Left forelimb (tissue), 1 donor: ENCODE measurements around the gene LRRC4C.

ENCODE experiments used
- DNase-seq: peaks from one replicate; pipeline ENCODE4 v3.0.0-alpha.2; 2018; ENCODE audit warnings: low spot score

LRRC4C gene

DNA sequence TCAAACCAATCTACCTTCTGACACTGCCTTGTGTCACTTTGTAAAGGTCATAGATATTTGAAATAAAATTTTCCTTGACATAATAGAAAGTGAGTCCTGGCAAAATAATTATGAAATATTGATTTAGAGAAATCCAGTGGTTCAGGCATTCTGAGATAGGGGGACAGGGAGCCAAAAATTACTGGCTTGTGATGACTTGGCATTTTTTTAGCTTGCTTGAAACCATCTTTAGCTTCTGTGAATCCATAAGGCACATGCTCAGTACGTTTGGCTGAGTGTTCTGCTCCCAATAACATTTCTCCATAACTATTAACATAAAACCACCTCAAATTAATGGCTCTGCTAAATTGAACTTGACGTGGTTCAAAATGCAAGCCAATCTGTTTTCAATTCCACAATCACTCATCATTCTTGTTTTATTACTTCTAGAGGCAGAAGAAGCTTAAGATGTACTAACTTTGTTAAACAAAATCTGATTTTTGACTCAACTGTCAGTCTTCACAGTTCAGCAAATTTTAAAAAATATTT lies 209.0 kb downstream of the LRRC4C start:
- no peak for DNase-seq

DNA sequence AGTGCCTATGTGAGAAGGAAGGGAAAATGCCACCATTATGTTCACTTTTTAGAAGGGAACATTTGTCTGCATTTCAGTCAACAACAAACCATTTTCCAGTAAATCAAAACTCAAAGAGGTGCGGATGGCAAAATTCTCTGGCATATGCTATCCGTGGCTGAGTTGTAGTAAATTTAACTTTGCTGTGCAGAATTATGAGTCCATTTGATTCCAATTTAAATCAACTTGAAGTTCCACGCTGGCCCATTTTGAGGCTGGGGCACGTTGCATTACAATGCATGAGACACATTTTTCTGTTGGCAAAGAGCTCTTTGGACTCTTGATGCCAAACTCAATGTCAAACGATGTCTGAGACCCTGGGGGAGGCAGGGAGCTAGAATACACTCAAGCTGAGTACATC lies 211.8 kb downstream of the LRRC4C start:
- no peak for DNase-seq

GRCh38 chr11:41246399-41246745 lies 213.1 kb downstream of the LRRC4C start:
- no peak for DNase-seq

DNA sequence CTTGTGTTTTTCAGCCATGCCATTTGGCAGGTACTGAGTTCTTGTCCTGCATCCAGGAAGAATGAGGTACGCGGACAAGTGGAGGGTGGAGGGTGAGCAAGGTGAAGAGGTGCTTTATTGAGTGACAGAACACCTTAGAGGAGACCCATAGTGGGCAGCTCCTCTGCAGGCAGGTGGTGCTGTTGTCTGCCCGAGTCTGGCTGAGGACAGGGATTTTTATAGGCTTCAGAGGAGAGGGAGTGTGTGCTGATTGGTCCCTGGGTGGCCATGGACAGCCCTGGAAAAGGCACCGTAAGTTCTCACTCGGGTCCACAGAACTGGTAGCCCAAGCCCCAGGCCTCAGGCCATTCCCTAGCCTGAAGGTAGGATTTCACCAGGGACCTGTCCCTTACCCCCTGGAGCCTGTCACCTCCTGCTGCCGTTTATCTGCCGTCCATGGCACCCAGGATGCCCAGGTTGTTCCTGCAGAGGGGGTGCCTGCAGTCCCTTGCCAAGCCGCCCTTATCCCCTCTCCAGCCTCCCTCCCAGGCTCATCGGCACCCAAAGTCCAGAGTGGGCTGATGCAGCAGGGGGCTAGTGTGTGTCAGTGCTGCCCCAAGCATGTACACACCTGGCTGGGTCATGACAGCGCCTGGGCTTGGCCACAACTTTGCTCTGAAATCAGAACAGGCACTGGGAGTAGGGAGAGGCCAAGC lies 213.6 kb downstream of the LRRC4C start:
- DNase-seq = no peak

DNA sequence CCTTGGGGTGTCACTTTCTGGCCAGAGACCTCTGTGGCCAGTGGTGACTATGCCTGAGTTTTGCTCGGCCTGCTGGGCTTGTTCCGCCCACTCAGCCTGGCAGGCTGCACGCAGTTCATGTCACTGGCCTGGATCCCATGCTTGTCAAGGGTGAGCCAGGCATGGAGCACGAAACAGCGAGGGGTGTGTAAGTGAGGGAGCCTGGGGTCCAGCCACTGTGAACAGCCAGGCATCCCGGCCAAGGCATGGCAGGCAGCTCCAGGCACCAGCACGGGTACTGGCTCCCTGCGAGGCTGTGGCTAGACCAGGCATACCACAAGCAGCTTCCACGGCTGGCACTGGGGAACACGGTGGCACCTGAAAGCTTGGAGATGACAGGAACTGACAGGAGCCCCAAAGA lies 214.3 kb downstream of the LRRC4C start:
- DNase-seq = no peak

- DNase-seq = no peak
Observed at GRCh38 chr11:41237382-41237781, 222.1 kb downstream of the LRRC4C start.

DNA sequence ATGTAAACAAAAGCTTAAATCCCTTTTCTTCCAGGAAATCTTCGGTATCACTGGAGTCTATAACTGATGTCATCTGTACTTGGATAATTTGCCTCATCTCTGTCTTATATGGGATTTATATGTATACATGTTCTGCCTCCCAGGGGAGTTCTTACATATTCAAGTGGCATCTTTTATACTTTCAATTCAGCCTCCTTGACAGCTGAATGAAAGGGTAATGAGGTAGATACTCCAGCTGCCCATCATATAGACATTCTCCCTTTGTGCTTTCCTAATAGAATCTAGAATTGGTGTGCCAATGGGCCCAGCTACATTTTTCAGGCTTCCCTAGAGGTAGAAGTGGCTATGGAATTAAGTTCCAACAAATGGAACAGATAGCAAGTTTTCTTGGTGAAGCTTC lies 223.8 kb downstream of the LRRC4C start:
- no peak for DNase-seq

DNA sequence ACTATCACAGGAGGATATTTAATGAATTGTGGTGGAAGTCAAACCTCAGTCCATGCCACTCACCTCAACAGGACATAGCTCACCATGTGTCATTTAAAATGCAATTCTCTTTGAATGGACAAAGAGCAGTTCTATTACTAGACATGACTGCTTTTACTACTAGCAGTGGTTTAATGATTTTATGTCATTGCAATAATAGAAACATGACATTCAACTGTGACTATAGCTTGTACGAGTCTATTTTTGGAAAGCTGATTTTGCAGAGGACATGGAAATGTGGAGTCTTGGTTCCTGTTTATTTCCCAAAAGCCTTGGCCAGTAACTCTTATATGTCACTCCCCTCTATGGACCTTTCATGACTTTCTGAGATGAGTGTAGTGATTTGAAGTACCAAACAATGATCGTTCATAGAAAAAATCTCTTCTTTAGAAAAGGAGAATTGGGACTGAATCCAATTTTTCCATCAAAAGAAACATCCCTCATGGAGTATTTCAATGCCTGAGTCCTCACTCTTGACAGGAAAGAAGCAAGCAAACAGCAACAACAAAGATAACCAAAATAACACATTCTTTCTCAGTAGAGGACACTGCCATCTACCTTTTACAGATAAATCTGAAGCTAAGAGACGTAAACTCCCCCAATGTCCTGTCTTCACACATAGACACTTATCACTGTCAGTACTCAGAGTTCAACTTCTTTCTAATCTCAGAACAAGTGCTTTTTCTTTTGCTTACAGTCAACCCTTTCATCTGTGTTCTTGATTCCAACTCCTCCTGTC lies 233.4 kb downstream of the LRRC4C start:
- no peak for DNase-seq

GRCh38 chr11:41222236-41222635 lies 237.2 kb downstream of the LRRC4C start:
- no peak for DNase-seq

- DNase-seq = no peak
Observed at GRCh38 chr11:41206388-41206787, 253.1 kb downstream of the LRRC4C start.

- DNase-seq = no peak
Observed at GRCh38 chr11:41201156-41201555, 258.3 kb downstream of the LRRC4C start.

GRCh38 chr11:41190437-41191082 lies 268.9 kb downstream of the LRRC4C start:
- DNase-seq = no peak

DNA sequence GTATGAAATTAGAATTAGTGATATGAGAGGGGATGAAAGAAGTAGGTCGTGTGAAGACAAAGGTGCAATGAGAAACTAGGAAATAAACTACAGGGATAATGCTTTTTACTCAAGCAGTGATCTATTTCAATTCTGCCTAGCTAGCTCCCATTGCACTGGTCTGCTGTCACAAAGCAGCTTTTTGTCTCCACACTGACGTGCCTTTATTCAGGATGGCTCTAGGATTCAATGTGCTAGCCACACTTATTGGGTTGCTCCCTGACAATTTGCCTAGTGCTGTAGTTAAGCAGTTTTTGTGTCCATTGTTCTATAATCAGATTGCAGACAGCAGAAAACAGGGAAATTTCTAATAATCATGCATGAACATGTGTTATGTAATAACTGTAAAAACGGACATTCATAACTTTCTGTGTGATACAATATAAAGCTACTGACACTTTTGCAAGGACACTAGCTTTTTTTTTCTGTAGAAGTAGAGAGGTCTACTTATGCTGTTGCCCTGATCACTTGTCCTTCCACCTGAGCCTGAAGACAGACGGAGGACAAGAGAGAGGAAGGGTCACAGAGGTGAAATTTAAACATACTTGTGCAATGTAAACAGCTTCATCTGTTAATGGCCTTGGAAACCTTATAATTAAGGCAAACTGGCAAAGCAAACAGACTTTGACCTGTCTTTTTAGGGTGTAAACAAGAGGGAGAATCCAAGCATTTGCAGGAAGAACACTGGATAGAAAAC lies 269.6 kb downstream of the LRRC4C start:
- no peak for DNase-seq

GRCh38 chr11:41177791-41178190 lies 281.7 kb downstream of the LRRC4C start:
- no peak for DNase-seq

DNA sequence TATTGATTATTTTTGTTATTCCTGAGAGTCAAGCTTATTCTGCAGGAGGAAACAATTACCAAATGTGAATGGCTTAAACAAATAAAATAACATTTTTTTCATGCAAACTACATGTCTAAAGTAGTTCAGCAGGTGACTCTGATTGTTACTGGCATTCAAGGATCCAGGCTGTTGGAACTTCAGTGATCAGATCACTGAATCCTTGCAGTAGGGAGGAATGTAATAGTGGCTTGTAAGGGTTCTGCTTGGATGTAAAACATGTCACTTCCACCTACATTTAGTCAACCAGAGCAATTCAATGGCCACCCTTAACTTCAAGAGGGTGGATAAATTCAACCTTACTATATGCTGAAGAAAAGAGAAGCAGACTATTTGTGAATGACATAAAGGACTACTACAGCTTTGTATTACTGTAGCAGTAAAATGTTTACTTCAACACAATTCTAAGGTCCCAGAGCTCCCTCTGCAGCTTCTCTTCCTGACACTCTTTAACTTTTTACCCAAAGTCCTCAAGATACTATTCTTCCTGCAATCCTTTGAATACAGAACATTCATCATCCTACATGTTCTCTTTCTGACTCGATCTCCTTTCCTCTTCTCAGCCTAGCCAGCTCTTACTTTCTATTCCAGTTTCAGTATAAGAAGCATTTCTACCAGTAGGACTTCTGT lies 284.0 kb downstream of the LRRC4C start:
- DNase-seq = no peak

GRCh38 chr11:41146326-41146725 lies 313.1 kb downstream of the LRRC4C start:
- no peak for DNase-seq

DNA sequence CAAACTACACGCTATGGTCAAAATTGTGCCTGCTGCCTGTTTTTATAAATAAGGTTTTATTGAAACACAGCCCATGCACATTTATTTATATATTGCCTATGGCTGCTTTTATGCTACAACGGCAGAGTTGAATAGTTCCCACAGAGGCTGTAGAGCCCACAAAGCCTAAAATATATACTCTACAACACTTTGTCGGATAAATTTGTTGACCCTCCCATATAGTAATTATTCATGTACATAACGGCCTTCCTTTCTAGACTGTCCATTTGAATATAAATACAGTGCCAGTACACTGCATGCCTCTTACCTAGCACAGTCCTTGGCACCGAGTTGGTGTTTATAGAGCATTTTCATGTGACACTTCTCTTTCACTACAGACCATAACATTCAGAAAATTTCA lies 314.0 kb downstream of the LRRC4C start:
- DNase-seq = no peak

DNA sequence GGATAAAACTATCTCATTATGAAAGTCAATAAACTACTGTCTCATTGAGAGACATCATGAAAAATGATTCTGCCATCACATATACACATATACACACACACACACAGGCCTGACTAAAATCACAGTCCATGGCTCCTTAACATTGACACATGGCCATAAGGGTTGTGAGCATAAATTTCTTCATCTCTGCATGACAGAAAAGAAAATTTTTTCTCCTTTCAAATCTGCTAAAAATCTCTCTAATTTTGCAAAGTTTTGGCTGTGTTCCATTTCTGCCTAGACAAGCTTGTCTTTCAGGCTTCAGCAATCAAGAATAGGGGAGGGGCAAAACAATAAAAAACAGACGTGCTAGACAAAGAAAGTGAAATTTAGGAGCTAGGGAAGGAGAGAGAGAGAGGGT lies 324.5 kb downstream of the LRRC4C start:
- no peak for DNase-seq

DNA sequence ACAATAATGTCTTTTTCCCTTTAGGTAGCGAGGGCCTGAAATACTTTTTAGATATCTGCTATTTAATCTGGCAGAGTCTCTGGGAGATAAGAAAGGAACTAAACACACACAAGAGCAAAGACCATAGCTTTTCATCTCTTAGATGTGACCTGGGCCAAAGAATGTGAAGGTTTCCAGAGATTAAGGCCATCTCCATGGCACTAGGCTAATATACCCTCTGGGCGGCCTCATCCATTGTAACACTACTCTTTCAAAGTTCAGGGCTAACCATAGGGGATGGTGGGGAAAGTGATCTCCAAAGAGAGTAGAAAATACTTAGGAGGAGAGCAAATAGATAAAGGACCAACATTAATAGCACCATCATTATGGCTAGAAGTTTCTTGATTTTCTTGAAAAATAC lies 326.4 kb downstream of the LRRC4C start:
- no peak for DNase-seq

GRCh38 chr11:41121600-41121999 lies 337.9 kb downstream of the LRRC4C start:
- no peak for DNase-seq

- no peak for DNase-seq
Observed at GRCh38 chr11:41119484-41119883, 340.0 kb downstream of the LRRC4C start.

- DNase-seq = no peak
Observed at GRCh38 chr11:41118521-41118920, 340.9 kb downstream of the LRRC4C start.
